HEK293T (cell line): Measurements from ENCODE around the gene LIMS2.

Source experiments
- CTCF ChIA-PET: fragments of 350-600 bp; formaldehyde crosslinking; extraction: SDS; loops from one replicate; lab custom pipeline; 2021; ENCODE audit warnings: antibody characterized with exemption, inconsistent platforms; lab: Yijun Ruan, JAX
- POLR2A ChIA-PET: fragments of 350-600 bp; formaldehyde crosslinking; extraction: SDS; loops from one replicate; lab custom pipeline; 2020; ENCODE audit warnings: antibody characterized with exemption, inconsistent platforms; lab: Yijun Ruan, JAX
- DNase-seq: peaks from one replicate; pipeline ENCODE4 v3.0.0; 2012; ENCODE audit warnings: mixed read lengths; ENCODE audit errors: extremely low spot score
- ARNT ChIP-seq: fragments of 450-650 bp; IDR thresholded peaks from 2 replicates; pipeline ENCODE4 v1.6.1; 2017; ENCODE audit warnings: mild to moderate bottlenecking
- BHLHE40 ChIP-seq: fragments of 450-650 bp; IDR thresholded peaks from 2 replicates; pipeline ENCODE4 v1.6.1; 2016; ENCODE audit warnings: mild to moderate bottlenecking, moderate library complexity, borderline replicate concordance
- CTBP1 ChIP-seq: fragments of 450-650 bp; IDR thresholded peaks from 2 replicates; pipeline ENCODE4 v1.6.1; 2016; ENCODE audit warnings: borderline replicate concordance
- ELF4 ChIP-seq: fragments of 450-650 bp; IDR thresholded peaks from 2 replicates; pipeline ENCODE4 v1.6.1; 2017; ENCODE audit warnings: antibody characterized with exemption
- FOXA1 ChIP-seq: fragments of 450-650 bp; IDR thresholded peaks from 2 replicates; pipeline ENCODE4 v1.6.1; 2016; ENCODE audit warnings: mild to moderate bottlenecking
- FOXK2 ChIP-seq: fragments of 450-650 bp; IDR thresholded peaks from 2 replicates; pipeline ENCODE4 v1.6.1; 2016; ENCODE audit warnings: mild to moderate bottlenecking
- FOXM1 ChIP-seq: fragments of 450-650 bp; IDR thresholded peaks from 2 replicates; pipeline ENCODE4 v1.6.1; 2017; ENCODE audit warnings: mild to moderate bottlenecking, borderline replicate concordance
- HDGF ChIP-seq: fragments of 450-650 bp; IDR thresholded peaks from 2 replicates; pipeline ENCODE4 v1.6.1; 2017; ENCODE audit warnings: antibody characterized with exemption, borderline replicate concordance
- L3MBTL2 ChIP-seq: fragments of 450-650 bp; conservative IDR thresholded peaks from 2 replicates; pipeline ENCODE4 v1.6.1; 2016; ENCODE audit warnings: mild to moderate bottlenecking
- LEF1 ChIP-seq: fragments of 450-650 bp; IDR thresholded peaks from 2 replicates; pipeline ENCODE4 v1.6.1; 2017; ENCODE audit warnings: mild to moderate bottlenecking, borderline replicate concordance
- NFRKB ChIP-seq: fragments of 450-650 bp; IDR thresholded peaks from 2 replicates; pipeline ENCODE4 v1.6.1; 2016; ENCODE audit warnings: mild to moderate bottlenecking, moderate library complexity
- SP1 ChIP-seq: fragments of 450-650 bp; IDR thresholded peaks from 2 replicates; pipeline ENCODE4 v1.6.1; 2017
- SUZ12 ChIP-seq: fragments of 450-650 bp; IDR thresholded peaks from 2 replicates; pipeline ENCODE4 v1.6.1; 2016; ENCODE audit warnings: mild to moderate bottlenecking
- TARDBP ChIP-seq: fragments of 450-650 bp; IDR thresholded peaks from 2 replicates; pipeline ENCODE4 v1.6.1; 2016
- ZNF384 ChIP-seq: fragments of 450-650 bp; IDR thresholded peaks from 2 replicates; pipeline ENCODE4 v1.6.1; 2016
- TF ChIP-seq, protein P1 (sequence below): fragments of 450-650 bp; IDR thresholded peaks from 2 replicates; pipeline ENCODE4 v1.6.1; 2016

Gene LIMS2

DNA sequence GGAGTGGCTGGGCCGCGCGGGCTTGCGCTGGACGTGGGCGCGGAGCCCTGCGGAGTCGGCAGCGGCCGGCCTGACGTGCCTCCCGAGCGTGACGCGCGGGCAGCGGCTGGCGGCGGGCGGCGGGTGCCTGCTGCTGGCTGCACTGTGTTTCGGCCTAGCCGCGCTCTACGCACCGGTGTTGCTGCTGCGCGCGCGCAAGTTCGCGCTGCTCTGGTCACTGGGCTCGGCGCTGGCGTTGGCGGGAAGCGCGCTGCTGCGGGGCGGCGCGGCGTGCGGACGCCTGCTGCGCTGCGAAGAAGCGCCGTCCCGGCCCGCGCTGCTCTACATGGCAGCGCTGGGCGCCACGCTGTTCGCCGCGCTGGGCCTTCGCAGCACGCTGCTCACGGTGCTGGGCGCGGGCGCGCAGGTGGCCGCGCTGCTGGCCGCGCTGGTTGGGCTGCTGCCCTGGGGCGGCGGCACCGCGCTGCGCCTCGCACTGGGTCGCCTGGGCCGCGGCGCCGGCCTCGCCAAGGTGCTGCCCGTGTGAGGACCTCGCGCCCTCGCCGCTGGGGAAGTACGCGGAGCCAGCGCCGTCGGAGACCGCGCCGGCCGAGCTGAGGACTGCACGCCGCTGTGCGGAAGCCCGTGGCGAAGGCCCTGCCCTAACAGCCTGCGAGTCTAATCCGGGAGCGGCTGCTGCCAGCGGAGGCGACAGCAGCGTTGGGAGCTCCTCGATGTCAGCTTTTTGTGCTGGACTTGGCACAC, 26.5 kb upstream of the LIMS2 start:
- CTCF ChIA-PET, result interaction anchor here (1.1 kb wide), 1 partner anchor 111 kb away, joined by 5 read pairs; no protein-coding TSS in a partner anchor

DNA sequence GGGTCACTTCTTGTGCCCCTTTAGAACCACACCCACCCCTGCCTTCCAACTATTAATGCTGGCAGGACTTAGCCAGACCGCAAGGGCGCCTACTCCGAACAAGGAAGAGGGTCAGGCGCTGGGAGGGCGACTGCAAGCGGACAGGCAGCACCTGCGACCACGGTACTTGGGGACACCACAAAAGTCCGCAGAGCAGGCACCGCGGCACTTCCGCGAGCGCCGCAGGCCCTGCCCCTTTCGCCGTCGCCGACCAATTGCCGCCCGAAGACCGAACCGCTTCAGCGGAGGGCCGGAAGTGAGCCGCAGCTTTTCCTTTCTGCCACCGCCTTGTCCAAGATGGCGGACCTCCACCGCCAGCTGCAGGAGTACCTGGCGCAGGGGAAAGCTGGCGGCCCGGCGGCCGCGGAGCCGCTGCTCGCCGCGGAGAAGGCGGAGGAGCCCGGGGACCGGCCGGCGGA, 25.9 kb upstream of the LIMS2 start, which contains the start of gene SFT2D3:
SFT2D3 (plus strand) TSS at position 305 of the 458 bp plus-strand sequence; CDS start at position 337, 32 bp downstream.
- CTCF ChIA-PET, result no interaction called here
- TF ChIP-seq L3MBTL2 (no peak), SUZ12 (no peak), HDGF (no peak), ELF4 (peak; percentile 86), FOXM1 (no peak), NFRKB (no peak), CTBP1 (no peak)
- DNase-seq, result peak; percentile 93
- POLR2A ChIA-PET, result interaction anchor here (0.9 to 1.7 kb wide), 5 partner anchors 9 to 109 kb away, joined by 3 to 6 read pairs (median 4); no protein-coding TSS in a partner anchor

More for the DNA sequence above, 26.5 kb upstream of the LIMS2 start:
- TF ChIP-seq FOXA1 (no peak), ZNF384 (no peak), SP1 (no peak), HDGF (no peak), L3MBTL2 (peak; percentile 67), ARNT (peak; percentile 58; the same call in 1 of the 2 replicates), CTBP1 (no peak), FOXK2 (no peak), TARDBP (no peak), SUZ12 (no peak), NFRKB (no peak), LEF1 (0 out of 2 replicates have a peak, but pooled peaks have one; percentile 6), FOXM1 (0 out of 2 replicates have a peak, but pooled peaks have one; percentile 31), ELF4 (no peak), BHLHE40 (no peak)
- TF ChIP-seq, protein P1, sequence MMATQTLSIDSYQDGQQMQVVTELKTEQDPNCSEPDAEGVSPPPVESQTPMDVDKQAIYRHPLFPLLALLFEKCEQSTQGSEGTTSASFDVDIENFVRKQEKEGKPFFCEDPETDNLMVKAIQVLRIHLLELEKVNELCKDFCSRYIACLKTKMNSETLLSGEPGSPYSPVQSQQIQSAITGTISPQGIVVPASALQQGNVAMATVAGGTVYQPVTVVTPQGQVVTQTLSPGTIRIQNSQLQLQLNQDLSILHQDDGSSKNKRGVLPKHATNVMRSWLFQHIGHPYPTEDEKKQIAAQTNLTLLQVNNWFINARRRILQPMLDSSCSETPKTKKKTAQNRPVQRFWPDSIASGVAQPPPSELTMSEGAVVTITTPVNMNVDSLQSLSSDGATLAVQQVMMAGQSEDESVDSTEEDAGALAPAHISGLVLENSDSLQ, result no peak
- POLR2A ChIA-PET, result interaction anchor here (0.8 to 1.7 kb wide), 8 partner anchors 9 to 175 kb away, joined by 3 to 6 read pairs (median 4); partner anchors contain the start of genes IWS1 and LIMS2
- DNase-seq, result peak; percentile 78

DNA sequence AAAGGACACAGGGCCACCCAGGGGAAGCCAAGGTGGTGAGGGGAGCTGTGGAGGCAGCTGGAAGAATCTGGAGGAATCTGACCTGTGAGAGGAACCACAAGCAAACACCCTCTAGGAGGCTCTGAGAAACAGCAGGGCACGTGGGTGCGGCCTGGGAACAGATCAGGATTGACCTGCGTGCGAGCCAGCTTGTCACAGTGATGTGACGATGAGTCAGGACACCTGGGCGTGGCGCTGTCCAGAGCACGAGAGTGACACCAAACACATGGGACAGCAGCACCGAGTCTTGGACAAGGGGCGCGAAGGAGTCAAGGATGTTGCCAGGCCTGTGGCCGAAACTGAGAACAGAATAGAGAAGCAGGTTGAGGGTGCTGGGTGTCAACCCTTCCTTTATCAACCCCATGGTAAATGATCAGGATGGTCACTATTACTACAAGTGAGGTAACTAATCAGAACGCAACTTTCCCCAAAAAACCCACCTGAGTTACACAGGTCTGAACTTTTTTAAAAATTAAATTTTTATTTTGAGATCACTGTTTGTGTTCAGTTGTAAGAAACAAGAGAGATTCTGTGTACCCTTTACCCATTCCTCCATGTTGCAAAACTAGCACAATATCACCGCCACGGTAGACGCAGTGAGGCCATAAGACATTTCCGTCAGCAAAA, 25.3 kb upstream of the LIMS2 start:
- TF ChIP-seq BHLHE40 (no peak), L3MBTL2 (0 out of 2 replicates have a peak, but pooled peaks have one; percentile 12), NFRKB (no peak)
- peak; percentile 28 for DNase-seq
- CTCF ChIA-PET, result no interaction called here
- POLR2A ChIA-PET, result interaction anchor here (0.9 to 1.7 kb wide), 4 partner anchors 10 to 27 kb away, joined by 3 to 6 read pairs (median 4); no protein-coding TSS in a partner anchor

DNA sequence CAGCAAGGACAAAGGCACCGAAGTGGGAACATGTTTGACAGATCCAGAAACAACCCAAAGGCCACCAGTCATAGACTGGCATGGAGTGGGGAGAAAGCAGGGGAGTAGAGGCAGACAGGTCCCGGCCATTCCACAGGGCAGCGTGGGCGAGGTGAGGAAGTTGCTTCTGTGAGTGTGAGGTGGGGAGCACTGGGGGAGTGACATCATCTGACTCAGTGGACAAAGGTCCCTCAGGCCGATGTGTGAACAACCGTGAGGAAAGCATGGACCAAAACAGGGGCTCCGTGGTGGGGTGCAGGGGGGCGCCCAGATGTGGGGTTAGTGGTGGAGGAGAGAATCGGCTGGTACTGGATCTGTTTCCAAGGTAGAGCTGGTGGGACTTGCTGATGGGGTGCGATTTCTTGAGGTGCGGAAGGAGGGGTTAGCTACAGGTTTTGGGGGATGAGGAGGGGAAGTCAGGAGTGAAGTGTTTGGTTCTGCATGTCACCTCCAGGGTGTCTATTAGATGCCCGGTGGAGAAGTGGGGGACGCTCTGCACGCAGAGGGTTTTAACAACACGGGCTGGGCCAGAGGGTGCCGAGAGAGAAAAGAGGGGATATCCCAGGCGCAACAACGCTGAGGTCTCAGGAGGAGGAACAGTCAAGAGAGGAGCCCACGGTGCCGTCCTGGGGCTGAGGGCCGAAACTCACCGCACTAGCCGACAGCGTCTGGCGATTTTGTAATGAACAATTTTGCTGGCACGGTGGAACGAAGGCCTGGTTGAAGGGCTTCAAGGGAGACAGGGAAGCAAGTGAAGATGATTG, 23.4 kb upstream of the LIMS2 start:
- TF ChIP-seq FOXK2 (no peak), TARDBP (no peak), NFRKB (no peak), FOXA1 (no peak)
- CTCF ChIA-PET, result no interaction called here
- no peak for DNase-seq
- POLR2A ChIA-PET, result no interaction called here

DNA sequence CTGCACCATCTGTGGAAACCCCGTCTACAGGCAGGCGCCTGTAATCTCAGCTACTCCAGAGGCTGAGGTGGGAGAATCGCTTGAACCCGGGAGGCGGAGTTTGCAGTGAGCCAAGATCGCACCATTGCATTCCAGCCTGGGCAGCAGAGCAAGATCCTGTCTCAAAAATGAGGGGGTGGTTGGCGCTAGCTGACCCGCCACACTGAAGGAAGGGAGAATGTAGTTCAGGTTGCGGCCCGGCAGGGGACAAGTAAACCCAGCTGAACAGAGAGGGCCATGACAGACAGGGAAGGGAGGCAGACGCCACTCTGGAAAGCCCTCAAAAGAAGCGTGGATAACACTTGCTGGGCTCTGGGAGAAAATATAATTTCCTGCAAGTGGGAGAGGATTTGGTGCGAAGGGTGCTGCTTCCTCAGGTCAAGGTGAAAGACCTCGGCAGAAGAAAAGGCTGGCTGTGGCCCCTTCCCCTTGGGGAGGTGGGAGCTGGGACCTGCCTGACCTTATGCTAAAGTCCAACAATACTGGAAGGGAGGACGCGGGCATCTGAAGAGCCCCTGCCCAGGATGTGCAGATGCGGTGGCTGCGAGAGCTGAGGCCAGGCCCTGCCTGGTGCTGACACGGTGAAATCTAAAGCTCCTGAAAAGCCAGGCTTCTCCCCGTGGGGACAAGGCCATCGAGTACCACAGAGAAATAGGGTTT, 22.3 kb upstream of the LIMS2 start:
- DNase-seq, result no peak
- ChIA-PET CTCF (no interaction called here), POLR2A (no interaction called here)
- TF ChIP-seq ARNT (no peak), SP1 (no peak), TARDBP (no peak), SUZ12 (no peak), BHLHE40 (no peak), ZNF384 (no peak), FOXK2 (no peak), HDGF (no peak), CTBP1 (no peak), LEF1 (no peak), L3MBTL2 (no peak), FOXA1 (no peak), NFRKB (no peak)
